IPS-20b (cell line): Measurements from ENCODE around the gene IL10RA.

ENCODE experiments used
- H3K27ac ChIP-seq: one replicate; pipeline ENCODE4 v1.5.1; 2013; ENCODE audit warnings: low read length
- H3K27me3 ChIP-seq: 2 replicates; pipeline ENCODE4 v1.6.1; 2013; ENCODE audit warnings: mild to moderate bottlenecking, low read length, inconsistent platforms; ENCODE audit not compliant: insufficient read depth
- H3K36me3 ChIP-seq: 2 replicates; pipeline ENCODE4 v1.6.1; 2013; ENCODE audit warnings: low read depth, mild to moderate bottlenecking, inconsistent platforms, low read length, moderate library complexity; ENCODE audit not compliant: insufficient read depth
- H3K4me1 ChIP-seq: 2 replicates; pipeline ENCODE4 v1.6.1; 2013; ENCODE audit warnings: mild to moderate bottlenecking, control low read depth, inconsistent platforms, low read length, moderate library complexity; ENCODE audit not compliant: insufficient read depth
- H3K4me3 ChIP-seq: 2 replicates; pipeline ENCODE4 v1.5.1; 2013; ENCODE audit warnings: mild to moderate bottlenecking, low read length, inconsistent platforms
- H3K9ac ChIP-seq: 2 replicates; pipeline ENCODE4 v1.6.1; 2013; ENCODE audit warnings: low read depth, mild to moderate bottlenecking, inconsistent platforms, low read length, moderate library complexity
- H3K9me3 ChIP-seq: 2 replicates; pipeline ENCODE4 v1.6.1; 2013; ENCODE audit warnings: mild to moderate bottlenecking, low read depth, low read length, inconsistent platforms; ENCODE audit not compliant: insufficient read depth

Gene IL10RA

DNA sequence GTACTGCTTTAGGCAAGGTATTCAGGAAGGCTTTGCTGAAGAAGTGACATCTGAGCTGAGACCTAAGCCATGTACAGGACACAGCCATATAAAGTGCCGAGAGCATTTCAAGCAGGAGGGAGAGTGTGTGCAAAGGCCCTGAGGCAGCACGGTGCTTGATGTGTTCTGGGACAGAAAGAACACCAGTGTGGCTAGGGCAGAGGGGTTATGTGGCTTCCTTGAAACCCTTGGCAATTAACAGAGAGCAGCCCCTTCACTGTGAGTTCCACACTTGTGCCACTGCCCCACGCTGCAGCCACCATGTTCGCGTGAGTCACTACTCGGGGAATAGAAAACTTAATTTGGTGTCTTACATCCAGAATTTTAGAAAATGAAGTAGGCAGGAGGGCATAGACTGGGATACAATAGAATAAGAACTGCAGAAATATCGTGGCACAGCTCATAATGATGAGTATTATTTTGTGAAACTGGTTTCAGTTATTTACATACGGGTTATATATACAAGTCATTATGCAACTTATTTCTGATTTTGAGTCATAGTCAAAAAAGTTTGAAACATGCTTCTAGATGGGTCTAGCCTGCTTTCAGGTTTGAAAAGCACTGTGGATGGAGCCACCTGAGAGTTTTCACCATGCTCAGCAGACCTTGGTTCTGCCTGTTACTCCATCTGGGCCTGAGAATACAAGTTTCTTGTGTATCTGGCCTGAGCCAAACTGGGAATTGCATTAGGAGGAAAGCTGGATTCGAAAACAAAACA lies 11.8 kb downstream of the IL10RA start:
- H3K9me3 ChIP-seq, result no peaks in the 10 kb centered on the region
- no peaks in the 10 kb centered on the region for H3K27me3 ChIP-seq
- H3K4me1 ChIP-seq, result peaks cover 8% of the 10 kb centered on the region
- H3K9ac ChIP-seq, result no peak overlapping the region
- no peak overlapping the region for H3K4me3 ChIP-seq
- H3K27ac ChIP-seq, result no peak overlapping the region
- H3K36me3 ChIP-seq, result no peaks in the 10 kb centered on the region

DNA sequence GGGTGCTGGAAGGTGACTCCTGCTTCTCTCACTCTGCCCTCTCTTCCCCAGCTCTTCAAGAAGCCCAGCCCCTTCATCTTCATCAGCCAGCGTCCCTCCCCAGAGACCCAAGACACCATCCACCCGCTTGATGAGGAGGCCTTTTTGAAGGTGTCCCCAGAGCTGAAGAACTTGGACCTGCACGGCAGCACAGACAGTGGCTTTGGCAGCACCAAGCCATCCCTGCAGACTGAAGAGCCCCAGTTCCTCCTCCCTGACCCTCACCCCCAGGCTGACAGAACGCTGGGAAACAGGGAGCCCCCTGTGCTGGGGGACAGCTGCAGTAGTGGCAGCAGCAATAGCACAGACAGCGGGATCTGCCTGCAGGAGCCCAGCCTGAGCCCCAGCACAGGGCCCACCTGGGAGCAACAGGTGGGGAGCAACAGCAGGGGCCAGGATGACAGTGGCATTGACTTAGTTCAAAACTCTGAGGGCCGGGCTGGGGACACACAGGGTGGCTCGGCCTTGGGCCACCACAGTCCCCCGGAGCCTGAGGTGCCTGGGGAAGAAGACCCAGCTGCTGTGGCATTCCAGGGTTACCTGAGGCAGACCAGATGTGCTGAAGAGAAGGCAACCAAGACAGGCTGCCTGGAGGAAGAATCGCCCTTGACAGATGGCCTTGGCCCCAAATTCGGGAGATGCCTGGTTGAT lies 12.6 kb downstream of the IL10RA start:
- H3K27ac ChIP-seq, result no peak overlapping the region
- peaks cover 9% of the 10 kb centered on the region for H3K4me1 ChIP-seq
- no peak overlapping the region for H3K4me3 ChIP-seq
- no peaks in the 10 kb centered on the region for H3K9me3 ChIP-seq
- no peak overlapping the region for H3K9ac ChIP-seq
- H3K36me3 ChIP-seq, result no peaks in the 10 kb centered on the region
- H3K27me3 ChIP-seq, result no peaks in the 10 kb centered on the region

DNA sequence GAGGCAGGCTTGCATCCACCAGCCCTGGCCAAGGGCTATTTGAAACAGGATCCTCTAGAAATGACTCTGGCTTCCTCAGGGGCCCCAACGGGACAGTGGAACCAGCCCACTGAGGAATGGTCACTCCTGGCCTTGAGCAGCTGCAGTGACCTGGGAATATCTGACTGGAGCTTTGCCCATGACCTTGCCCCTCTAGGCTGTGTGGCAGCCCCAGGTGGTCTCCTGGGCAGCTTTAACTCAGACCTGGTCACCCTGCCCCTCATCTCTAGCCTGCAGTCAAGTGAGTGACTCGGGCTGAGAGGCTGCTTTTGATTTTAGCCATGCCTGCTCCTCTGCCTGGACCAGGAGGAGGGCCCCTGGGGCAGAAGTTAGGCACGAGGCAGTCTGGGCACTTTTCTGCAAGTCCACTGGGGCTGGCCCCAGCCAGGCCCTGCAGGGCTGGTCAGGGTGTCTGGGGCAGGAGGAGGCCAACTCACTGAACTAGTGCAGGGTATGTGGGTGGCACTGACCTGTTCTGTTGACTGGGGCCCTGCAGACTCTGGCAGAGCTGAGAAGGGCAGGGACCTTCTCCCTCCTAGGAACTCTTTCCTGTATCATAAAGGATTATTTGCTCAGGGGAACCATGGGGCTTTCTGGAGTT lies 13.3 kb downstream of the IL10RA start:
- Histone ChIP-seq H3K4me3 (no peak overlapping the region), H3K9ac (no peak overlapping the region), H3K36me3 (no peaks in the 10 kb centered on the region), H3K27ac (no peak overlapping the region), H3K27me3 (no peaks in the 10 kb centered on the region), H3K9me3 (no peaks in the 10 kb centered on the region), H3K4me1 (peaks cover 9% of the 10 kb centered on the region)

DNA sequence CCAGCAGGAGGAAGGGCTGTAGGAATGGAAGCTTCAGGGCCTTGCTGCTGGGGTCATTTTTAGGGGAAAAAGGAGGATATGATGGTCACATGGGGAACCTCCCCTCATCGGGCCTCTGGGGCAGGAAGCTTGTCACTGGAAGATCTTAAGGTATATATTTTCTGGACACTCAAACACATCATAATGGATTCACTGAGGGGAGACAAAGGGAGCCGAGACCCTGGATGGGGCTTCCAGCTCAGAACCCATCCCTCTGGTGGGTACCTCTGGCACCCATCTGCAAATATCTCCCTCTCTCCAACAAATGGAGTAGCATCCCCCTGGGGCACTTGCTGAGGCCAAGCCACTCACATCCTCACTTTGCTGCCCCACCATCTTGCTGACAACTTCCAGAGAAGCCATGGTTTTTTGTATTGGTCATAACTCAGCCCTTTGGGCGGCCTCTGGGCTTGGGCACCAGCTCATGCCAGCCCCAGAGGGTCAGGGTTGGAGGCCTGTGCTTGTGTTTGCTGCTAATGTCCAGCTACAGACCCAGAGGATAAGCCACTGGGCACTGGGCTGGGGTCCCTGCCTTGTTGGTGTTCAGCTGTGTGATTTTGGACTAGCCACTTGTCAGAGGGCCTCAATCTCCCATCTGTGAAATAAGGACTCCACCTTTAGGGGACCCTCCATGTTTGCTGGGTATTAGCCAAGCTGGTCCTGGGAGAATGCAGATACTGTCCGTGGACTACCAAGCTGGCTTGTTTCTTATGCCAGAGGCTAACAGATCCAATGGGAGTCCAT lies 14.1 kb downstream of the IL10RA start:
- H3K36me3 ChIP-seq, result no peaks in the 10 kb centered on the region

DNA sequence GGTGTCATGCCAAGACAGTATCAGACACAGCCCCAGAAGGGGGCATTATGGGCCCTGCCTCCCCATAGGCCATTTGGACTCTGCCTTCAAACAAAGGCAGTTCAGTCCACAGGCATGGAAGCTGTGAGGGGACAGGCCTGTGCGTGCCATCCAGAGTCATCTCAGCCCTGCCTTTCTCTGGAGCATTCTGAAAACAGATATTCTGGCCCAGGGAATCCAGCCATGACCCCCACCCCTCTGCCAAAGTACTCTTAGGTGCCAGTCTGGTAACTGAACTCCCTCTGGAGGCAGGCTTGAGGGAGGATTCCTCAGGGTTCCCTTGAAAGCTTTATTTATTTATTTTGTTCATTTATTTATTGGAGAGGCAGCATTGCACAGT lies 14.6 kb downstream of the IL10RA start:
- no peaks in the 10 kb centered on the region for H3K36me3 ChIP-seq
- no peak overlapping the region for H3K9ac ChIP-seq
- H3K4me3 ChIP-seq, result no peak overlapping the region
- H3K4me1 ChIP-seq, result peaks cover 9% of the 10 kb centered on the region
- no peaks in the 10 kb centered on the region for H3K9me3 ChIP-seq
- H3K27ac ChIP-seq, result no peak overlapping the region
- H3K27me3 ChIP-seq, result peaks cover 4% of the 10 kb centered on the region; the same call in 1 of the 2 replicates

More for the DNA sequence above, 14.1 kb downstream of the IL10RA start:
- H3K9ac ChIP-seq, result no peak overlapping the region
- H3K4me3 ChIP-seq, result no peak overlapping the region
- no peaks in the 10 kb centered on the region for H3K27me3 ChIP-seq
- no peaks in the 10 kb centered on the region for H3K9me3 ChIP-seq
- H3K4me1 ChIP-seq, result peaks cover 9% of the 10 kb centered on the region
- no peak overlapping the region for H3K27ac ChIP-seq

DNA sequence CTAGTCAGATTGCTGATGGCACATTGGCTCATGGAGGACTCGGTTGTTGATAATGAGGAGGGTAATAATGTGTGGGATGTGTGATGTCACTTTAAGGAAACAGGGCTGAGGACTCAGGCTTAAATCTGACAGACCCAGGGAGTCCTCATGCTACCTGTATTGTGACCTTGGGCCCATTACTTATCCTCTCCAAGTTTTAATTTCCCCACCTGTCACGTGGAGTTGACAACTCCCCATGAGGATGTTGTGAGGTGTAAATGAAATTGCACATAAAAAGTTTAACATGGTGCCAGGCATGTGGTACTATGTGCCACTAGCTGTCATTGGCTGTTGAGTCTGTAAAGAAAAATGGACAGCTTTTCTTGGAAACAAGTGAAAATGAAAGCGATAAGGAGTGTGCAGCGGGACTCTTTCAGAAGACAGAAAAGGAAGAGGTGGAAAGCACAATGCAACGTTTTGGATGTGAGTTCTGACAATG lies 15.3 kb downstream of the IL10RA start:
- peaks cover 9% of the 10 kb centered on the region for H3K4me1 ChIP-seq
- peaks cover 4% of the 10 kb centered on the region; the same call in 1 of the 2 replicates for H3K27me3 ChIP-seq
- no peak overlapping the region for H3K9ac ChIP-seq
- H3K4me3 ChIP-seq, result no peak overlapping the region
- no peaks in the 10 kb centered on the region for H3K36me3 ChIP-seq
- H3K9me3 ChIP-seq, result no peaks in the 10 kb centered on the region
- H3K27ac ChIP-seq, result no peak overlapping the region

DNA sequence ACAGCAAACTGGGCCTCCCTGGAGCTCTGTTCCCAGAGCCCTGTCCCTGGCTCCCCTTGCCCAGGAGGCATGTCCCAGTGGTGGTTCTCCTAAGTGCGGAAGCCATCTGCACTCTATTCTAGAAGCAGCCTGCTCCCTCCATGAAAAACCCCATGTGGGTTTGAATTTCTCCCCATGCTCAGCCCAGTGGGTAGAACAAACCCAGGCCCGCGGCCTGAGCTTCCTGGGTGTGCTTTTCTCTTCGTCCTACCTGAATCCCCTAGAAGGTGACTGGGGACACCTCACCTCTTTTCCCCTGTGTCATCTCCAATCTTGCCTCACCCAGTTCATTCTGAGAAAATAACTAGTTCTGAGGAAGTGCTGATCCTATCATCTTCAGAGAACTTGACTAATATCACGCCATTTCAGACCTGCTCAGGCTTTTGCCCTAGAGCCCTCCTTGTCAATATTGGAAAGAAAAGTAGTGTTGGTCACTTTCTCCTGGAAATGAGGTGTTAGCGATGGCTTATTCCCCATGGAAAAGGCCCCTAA lies 15.9 kb downstream of the IL10RA start:
- H3K27ac ChIP-seq, result no peak overlapping the region
- H3K27me3 ChIP-seq, result peaks cover 4% of the 10 kb centered on the region; the same call in 1 of the 2 replicates
- H3K9me3 ChIP-seq, result no peaks in the 10 kb centered on the region
- H3K36me3 ChIP-seq, result no peaks in the 10 kb centered on the region
- no peak overlapping the region for H3K9ac ChIP-seq
- peaks cover 9% of the 10 kb centered on the region for H3K4me1 ChIP-seq
- no peak overlapping the region for H3K4me3 ChIP-seq

DNA sequence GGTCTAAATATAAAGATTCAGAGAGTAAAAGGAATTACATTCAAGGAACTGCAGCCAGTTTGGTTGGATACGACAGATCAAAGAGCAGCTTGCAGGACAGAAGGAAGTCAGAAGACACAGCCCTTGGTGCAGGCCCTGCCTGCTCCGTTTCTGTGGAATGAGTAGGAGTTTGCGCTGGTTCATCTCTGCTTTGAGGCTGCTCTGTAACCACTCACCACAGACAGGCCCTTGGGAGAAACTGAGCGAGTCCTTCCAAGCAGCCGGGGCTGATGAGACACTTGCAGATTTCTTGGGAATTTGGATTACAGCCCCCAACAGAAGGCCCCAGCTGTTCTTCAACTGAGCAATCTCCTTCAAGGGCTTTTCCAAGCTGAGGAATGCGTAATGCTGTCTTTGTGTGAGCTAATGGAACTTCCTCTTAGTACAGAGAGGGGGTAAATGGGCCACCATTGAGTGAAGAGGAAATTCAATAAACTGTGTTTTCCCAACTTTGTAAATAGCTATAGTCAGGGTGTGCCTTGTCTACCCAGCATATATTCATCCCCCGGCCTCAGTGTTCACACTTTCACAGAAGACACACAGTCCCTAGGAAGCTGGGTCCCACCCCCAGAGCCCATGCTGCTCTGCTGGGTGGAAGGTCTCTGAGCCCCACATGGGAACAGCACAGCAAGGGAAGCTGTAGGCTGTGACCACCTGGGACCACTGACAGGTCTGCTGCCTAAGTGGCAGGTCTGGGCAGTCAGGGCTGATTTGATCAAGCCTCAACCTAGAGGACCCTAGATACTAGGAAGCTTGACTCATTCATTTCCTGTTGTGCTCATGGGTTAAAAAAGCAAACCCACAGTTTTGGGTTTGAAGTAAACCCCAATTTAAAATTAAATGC lies 16.6 kb downstream of the IL10RA start:
- no peak overlapping the region for H3K4me3 ChIP-seq
- H3K9ac ChIP-seq, result no peak overlapping the region
- no peak overlapping the region for H3K27ac ChIP-seq
- peaks cover 9% of the 10 kb centered on the region for H3K4me1 ChIP-seq
- no peaks in the 10 kb centered on the region for H3K36me3 ChIP-seq
- no peaks in the 10 kb centered on the region for H3K9me3 ChIP-seq
- H3K27me3 ChIP-seq, result peaks cover 4% of the 10 kb centered on the region; the same call in 1 of the 2 replicates

DNA sequence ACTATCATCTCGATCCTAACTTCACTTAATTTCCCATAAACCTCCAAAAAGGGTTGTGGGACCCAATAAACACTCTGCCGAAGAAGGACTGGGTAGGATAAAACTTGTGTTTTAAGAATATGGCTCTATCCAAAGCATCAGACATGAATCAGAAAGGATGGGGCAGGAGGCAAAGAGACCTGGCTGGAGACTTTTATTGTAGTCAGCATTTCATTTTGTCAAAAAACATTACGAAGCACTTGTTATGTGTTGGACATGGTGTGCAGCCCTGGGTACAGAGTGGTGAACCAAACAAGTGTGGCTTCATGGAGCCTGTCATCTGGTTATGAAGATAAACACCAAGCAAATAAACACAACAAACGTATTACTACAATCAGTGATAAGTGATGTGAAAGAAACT lies 17.3 kb downstream of the IL10RA start:
- Histone ChIP-seq H3K36me3 (no peaks in the 10 kb centered on the region), H3K27ac (no peak overlapping the region), H3K9ac (no peak overlapping the region)

DNA sequence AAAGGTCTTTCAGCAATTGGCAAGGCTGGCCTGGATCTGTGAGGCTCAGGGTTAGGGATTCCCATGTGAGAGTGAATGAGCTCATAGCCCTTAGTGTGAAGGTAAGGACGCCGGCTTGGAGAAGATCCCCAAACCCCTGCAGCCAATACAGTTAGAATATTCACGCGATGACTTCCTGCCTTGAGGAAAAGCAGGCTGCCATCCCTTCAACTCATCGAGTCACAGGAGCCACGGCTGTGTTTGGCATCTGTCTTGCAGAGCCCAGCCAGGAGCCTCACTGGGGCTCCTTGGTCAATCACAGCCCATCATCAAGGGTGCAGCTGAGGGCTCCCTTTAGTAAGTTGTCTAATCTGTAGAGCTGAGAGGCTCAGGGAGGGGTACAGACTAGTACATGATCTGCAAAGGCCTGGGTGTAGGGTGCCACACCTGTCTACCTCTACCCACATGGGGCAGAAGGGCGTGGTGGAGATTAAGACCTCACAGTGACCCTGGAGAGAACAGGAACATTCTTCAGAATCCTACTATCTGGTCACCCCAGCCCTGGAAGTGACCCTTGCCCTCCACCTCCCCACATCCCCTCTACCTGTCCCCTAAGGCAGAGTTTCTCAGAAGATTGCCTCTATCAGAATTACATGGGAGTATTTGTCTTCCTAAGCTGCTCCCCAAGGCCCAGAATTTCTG lies 18.5 kb downstream of the IL10RA start:
- H3K9ac ChIP-seq, result no peak overlapping the region
- no peaks in the 10 kb centered on the region for H3K36me3 ChIP-seq
- no peak overlapping the region for H3K4me3 ChIP-seq
- H3K9me3 ChIP-seq, result no peaks in the 10 kb centered on the region
- H3K27ac ChIP-seq, result no peak overlapping the region
- H3K27me3 ChIP-seq, result peaks cover 4% of the 10 kb centered on the region; the same call in 1 of the 2 replicates
- H3K4me1 ChIP-seq, result peaks cover 9% of the 10 kb centered on the region

More for the DNA sequence above, 17.3 kb downstream of the IL10RA start:
- no peak overlapping the region for H3K4me3 ChIP-seq
- H3K9me3 ChIP-seq, result no peaks in the 10 kb centered on the region
- peaks cover 4% of the 10 kb centered on the region; the same call in 1 of the 2 replicates for H3K27me3 ChIP-seq
- peaks cover 9% of the 10 kb centered on the region for H3K4me1 ChIP-seq
